GM18526 (cell line): ENCODE measurements around the gene ARHGAP15.

Source experiments
- POLR2A ChIP-seq: IDR thresholded peaks from 3 replicates; pipeline ENCODE4 v1.6.1; 2011; ENCODE audit not compliant: insufficient read length; ENCODE audit errors: extremely low read depth

ARHGAP15 gene

DNA sequence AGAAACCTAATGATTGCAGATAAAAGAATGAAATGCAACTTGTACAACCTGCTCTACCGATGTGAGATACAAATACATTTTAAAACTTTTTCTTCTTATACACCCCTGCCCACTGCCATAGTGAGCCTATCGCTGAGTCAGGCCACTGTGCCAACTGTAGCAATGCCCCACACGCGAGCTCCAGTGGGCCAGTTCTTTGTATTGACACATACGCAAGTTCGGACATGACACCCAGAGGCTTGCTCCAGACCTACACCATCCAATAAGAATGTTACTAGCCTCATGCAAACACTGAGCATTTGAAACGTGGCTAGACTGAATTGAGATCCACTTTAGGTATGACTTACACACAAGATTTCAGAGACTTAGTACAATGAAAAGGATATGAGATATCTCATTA is 340.1 kb downstream of the ARHGAP15 start:
- no peak for TF ChIP-seq POLR2A

DNA sequence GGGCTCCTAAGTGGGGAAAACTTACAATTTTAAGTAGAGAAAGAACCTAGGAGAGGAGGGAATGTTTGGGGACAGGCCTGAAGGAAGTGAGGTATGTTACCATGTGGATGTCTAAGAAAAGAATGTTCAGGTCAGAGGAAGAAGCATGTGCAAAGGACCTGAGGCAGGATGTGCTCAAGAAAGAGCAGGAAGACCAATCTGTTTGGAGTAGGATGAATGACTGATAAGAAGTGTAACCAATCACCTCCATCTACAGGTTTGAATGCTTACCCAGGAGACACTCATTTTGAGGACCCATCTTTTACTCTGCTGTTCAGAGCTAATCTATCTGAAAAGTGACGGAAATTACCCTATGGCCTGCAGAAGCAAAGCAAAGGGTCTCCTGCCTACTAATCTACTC is 342.3 kb downstream of the ARHGAP15 start:
- TF ChIP-seq POLR2A: no peak

DNA sequence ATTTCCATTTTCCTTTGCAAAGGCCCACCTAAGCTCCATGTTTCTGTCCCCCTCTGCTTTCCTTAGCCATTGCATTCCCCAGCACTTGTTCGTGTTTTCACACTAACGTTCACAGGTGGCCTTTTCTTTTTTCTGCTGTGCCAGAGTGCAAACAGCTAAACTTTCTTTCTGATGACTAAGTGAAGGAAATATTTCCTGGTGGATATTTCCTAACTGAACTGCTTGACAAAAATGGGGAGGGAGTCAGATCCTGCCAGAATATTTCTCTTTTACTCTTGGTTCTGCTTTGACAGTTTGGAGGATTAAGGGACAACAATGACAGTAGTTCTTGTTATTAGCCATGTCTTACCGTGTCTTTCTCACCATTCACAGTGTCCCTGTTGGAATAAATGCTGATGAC is 344.0 kb downstream of the ARHGAP15 start:
- TF ChIP-seq POLR2A: no peak

DNA sequence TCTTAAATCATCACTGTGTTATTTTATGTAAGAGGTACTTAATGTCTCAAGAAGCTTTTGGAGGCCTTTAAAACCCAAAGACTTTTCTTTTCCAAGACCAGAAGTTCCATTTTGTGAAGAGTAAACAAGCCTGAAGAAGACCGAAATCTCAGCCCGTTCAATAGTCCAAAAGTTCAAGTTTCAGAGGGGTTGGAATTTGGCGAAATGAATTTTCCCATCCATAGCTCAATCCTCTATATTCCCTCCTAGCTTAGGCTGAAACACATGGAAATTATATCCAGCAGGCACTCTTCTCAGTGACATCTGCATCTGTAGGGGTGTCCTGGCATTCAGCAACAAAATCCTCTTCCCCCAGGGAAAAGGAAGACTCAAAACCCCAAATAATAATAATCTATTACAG is 344.6 kb downstream of the ARHGAP15 start:
- no peak for TF ChIP-seq POLR2A

DNA sequence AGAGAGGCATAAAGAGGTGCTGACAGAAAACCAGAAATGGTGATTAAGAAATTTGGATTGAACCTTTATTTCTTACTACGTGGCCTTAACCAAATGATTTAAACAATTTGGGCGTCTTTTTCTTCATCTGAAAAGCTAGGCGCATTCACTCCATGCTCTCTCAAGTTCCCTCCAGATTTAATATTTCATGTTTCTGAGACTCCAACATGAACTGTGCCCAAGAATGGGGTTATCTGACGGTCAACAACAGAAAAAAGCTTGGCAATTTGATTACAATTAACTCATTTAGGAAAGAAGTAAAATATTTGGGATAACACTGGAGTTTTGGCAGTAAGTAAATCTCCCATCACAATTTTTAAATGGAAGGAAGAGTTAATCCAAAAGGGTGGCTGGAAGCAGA is 345.4 kb downstream of the ARHGAP15 start:
- no peak for TF ChIP-seq POLR2A

DNA sequence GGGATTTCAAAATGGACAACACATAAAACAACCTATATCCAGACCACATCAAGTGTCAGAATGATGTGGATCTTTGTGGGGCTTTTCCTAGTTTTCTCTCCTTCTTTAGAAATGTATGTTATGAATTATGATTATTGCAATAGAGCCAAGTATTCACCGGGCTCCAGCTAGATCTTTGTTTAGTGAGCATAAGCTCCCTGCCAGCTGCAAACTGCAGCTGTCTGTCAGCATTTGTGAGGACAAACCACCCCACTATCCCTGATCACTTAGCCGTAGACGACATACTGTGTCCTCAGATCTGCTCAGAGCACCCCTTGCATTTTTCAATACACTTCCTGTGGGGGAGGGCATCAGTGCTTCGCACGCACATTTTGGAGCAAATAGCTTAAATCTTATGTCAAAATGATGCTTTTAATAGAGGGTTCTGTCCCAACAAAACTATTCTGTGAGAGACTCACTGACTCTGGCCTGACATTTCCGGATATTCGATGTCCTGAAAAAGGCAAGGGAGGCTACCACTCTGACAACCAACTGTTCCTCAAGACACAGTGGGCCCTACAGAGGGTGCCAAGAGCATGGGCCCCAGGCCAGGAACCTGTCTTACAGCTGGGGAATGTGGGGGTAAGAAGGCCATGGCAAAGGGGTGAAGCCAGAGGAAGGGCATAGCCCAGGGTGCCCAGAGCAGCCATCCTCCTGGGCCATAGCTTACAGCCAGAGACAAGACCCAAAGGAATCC is 346.0 kb downstream of the ARHGAP15 start:
- TF ChIP-seq POLR2A: no peak

DNA sequence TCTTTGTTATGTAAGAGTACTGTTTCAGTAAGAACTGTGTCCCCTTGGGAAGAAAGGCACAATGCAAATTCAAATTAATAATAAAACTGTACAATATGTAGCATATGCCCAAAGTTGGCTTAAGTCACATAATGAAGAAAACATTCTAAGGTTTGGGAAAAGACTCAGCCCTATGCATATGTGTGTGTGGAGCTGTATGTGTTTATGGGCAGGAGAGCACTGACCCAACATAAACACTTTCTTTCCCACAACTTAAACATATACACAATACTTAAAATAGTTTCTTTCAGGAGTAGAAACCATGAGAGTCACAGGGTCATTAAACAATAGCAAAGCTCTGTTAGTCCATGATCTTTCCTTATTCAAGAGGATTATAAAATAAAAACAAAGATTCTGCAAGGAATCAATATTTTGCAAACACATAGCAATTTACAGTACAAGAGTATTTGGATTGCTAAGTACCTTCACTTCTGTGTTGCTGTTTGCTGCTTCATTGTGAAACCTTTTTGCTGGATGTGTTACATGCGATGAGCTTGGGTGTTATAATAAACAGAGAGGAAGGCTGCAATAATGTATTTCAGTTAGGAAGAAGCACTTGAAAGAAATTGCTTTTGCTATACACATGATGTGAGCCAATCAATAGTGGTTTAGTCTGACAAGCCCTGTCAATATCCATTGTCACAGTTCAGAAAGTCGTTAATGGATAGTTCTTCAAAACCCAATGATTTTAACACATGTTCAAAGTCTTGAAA is 347.3 kb downstream of the ARHGAP15 start:
- TF ChIP-seq POLR2A: no peak

DNA sequence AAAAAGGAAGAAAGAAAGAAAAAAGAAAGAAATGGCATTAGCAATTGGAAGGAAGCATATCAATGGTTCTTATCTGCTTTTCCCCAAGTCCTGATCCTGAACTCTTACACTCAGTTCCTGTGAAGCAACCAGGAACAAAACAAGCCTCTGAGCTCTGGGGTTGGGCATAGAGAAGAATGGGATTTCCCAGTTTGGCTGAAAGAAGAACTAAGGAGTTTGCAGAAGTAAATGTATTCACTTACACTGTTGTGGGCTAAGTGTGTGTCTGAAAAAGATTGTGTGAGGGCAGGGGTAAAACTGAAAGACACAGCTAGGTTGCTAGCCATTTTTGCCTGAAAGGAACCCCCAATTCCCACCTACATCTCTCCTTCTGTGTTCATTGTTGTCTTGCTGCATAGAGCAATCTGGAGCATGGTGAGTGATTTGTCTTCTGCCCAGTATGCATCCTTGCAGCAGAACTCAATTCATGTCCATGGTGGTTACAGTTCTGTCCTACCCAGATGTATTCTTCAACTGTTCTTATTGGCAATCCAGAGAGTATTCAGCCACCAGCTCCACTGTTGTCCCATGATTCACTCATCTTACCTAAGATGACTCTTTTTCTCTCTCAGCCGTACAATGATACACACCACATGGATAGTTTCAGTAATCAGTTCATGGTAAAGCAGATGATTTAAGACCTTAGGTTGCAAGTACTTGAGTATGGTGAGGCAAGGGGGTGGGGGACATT is 348.7 kb downstream of the ARHGAP15 start:
- TF ChIP-seq POLR2A: no peak

DNA sequence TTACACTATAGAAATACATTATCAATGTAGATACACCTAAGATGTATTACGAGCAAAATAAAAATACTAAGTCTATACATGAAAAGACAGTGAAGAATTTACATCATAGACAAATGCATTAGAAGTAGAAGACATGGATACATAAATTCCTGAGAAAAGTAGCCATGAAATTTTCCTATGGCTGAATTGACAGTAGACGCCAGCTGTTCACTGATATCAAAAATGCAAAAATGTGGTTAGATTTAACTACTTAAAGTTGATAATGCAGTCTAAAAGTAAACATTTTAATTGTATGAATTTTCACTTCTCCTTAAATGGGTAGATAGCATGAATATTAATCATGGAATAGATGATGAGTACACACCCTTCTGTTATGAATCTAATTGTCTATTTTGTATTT is 350.9 kb downstream of the ARHGAP15 start:
- no peak for TF ChIP-seq POLR2A

DNA sequence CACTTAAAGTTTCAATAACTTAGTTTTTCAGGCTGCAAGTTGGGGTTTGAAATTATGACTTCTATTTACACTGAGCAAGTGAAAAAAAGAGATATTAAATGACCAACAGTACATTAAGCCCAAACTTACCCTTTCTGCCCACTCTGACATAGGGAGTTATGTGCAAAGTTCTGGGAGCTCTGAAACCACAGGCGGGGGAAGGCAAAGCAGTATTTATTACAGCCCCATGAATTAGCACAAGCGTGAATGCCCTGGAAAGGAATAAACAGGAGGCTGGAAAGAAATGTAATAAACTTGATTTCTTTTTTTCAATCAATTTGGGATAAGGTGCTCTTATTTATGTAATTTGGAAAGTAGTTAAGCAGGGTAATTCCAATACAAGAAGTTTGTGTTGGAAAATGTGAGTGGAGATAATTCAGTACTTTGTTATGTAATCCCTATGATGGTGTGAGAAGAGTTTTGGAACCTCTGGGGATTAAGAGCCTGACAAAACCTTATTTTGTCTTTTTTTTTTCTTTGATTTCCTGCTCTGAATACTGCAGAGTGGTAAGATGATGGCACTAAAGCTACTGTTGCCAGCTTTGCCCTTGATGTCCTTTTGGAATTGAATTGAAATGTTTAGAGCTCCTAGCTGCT is 351.5 kb downstream of the ARHGAP15 start:
- TF ChIP-seq POLR2A: no peak

DNA sequence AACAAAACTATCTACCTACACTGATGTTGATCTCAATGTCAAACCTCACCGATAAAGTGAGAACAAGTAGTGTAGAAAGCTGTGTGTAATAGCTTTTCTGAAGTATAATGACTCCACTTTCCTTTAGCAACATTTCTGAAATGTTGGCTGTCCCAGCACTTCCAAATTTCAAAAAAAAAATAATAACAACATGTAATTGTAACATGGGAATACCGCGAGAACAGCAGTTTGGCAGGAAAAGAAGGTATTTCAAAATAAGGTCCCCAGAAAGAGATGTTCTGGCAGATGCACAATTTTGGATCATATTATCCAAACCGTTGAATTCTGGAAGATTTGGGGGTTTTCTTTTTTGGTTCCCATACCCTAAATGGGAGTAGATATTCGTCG is 352.0 kb downstream of the ARHGAP15 start:
- TF ChIP-seq POLR2A: no peak

DNA sequence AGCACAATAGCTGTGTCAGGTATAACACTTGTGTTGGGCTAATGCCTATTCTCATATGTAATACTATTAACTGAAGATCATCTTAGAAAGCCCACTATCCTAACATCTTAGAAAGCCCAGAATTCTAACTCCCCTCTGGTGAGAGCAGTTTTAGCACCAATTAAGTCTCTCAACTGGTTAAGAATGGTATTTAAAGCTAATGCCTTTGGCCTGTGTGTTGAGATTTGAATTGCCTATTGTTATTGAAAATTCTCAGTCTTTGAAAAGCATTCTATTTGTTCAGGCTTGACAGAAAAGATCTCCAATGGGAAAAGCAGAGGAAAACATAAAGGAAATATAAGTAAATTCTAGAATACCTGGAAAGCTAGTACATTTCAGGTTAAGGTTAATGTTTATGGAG is 352.5 kb downstream of the ARHGAP15 start:
- TF ChIP-seq POLR2A: no peak

DNA sequence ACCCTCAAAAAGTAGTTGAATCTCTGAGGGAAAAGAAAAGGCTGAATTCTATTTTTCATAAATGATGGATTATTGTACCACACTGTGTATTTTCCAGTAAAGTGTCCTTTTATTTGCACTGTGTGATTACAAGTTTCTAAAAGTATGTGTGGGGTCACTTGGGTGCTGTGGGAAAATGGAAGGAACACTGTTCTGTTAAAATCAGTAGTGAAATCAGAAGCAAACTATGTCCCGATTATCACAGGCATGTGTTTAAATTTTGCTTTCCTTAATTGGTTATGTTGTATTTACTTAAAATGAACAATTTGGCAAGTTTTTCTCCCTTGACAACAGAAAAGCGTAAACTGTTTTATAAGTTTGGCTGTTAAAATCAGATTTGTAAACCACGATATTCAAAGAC is 353.1 kb downstream of the ARHGAP15 start:
- TF ChIP-seq POLR2A: no peak

DNA sequence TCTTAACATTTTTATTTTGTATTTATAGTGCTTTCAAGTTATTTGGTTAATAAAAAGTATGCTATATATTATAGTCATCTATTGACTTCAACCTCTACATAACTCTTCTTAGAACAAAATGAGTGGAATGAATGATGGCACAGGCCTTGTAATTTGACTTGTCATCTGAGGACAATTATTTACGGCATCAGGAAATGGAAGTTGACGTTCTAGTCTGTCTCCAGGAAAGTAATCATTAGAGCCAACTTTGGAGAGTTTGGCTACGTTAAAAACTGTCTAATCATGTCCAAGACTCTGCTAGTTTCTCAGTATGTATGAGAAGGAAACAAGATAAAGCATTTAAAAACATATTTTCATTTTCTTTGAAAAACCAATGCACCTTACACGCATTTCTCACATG is 353.6 kb downstream of the ARHGAP15 start:
- TF ChIP-seq POLR2A: no peak

DNA sequence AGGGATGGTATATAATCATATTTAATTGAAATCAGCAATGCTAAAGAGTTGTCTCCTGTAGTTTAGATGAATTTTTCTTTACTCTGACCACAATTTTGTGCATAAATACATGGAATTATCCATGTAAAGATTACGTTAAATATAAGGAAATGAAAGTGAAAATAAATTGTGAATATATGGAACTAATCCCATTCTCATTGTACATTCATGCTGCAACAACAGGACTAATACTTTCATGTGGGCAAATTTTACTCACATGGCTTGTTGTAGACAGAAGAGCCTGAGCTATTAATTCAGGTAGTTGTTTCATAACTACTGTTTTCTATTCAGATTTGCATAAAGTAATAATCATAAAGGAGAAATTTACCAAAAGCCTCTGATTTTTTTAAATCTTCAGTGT is 357.8 kb downstream of the ARHGAP15 start:
- no peak for TF ChIP-seq POLR2A

DNA sequence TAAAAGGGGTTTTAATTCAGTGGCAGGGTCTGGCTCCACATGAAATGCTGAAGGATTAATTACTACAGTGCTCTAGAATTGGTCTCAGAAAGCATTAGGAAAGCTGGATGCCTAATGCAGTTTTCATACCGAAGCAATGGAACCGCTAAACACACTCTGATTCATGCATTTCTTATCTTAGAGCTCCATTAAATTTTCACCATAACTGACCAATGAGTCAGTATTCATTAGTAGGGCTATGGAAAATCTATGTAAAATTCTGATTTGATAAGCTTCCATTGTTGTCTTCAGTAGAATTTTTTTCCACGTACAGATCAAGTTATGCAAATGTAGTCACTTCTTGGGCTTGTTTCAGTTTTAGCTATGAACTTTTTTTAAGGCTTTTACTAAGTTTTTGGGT is 359.9 kb downstream of the ARHGAP15 start:
- no peak for TF ChIP-seq POLR2A

DNA sequence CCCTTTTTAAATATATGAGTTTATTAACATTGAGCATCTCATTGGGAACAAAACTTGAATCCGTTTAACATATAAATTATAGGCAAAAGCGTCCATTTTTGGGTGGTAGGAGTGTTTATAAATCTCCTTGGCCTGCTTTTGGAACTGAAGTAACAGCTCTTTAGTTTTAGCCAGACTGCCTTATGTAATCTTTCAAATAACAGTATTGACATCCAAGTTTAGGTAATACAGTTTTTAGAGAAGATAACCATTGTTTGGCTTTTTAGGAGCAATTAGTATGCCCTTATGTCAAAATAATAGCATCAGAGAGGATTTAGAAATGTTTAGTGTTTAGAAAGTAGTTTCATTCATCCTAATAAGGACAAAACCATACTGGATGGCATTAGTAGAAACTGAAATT is 361.9 kb downstream of the ARHGAP15 start:
- TF ChIP-seq POLR2A: no peak
